ENCODE data around the gene KIF6.

GRCh38 chr6:39403304-39403703, 321.9 kb downstream of the KIF6 start:
- TF ChIP-seq, protein P1, sequence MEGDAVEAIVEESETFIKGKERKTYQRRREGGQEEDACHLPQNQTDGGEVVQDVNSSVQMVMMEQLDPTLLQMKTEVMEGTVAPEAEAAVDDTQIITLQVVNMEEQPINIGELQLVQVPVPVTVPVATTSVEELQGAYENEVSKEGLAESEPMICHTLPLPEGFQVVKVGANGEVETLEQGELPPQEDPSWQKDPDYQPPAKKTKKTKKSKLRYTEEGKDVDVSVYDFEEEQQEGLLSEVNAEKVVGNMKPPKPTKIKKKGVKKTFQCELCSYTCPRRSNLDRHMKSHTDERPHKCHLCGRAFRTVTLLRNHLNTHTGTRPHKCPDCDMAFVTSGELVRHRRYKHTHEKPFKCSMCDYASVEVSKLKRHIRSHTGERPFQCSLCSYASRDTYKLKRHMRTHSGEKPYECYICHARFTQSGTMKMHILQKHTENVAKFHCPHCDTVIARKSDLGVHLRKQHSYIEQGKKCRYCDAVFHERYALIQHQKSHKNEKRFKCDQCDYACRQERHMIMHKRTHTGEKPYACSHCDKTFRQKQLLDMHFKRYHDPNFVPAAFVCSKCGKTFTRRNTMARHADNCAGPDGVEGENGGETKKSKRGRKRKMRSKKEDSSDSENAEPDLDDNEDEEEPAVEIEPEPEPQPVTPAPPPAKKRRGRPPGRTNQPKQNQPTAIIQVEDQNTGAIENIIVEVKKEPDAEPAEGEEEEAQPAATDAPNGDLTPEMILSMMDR (IDR thresholded peaks at IDR 0.05; ENCODE audit: low read length) = no peak
- TF ChIP-seq EZH2 (optimal IDR thresholded peaks at IDR 0.05; ENCODE audit: low read depth, low read length) (no peak), EZH2phosphoT487 (IDR thresholded peaks at IDR 0.05; ENCODE audit: low read length) (no peak)
